GM18868 (cell line): ENCODE data around the gene FNDC3B.

ENCODE experiments used
- ATAC-seq: cut with Tn5 transposase; IDR thresholded peaks from one replicate; pipeline ENCODE4 v1.9.1; 2021; ENCODE audit warnings: mild to moderate bottlenecking, moderate library complexity; ENCODE audit not compliant: unreplicated experiment

The FNDC3B gene

GRCh38 chr3:172132721-172133311 is 93.4 kb downstream of the FNDC3B start:
- peak; percentile 31 for ATAC-seq

GRCh38 chr3:172133838-172134237 is 94.5 kb downstream of the FNDC3B start:
- ATAC-seq, result no peak

- peak; percentile 26 for ATAC-seq
These were observed 95.0 kb downstream of the FNDC3B start for GRCh38 chr3:172134352-172134751.

GRCh38 chr3:172135185-172135584 is 95.8 kb downstream of the FNDC3B start:
- no peak for ATAC-seq

- no peak for ATAC-seq
These were observed 96.4 kb downstream of the FNDC3B start for GRCh38 chr3:172135820-172136219.

GRCh38 chr3:172136330-172136729 is 97.0 kb downstream of the FNDC3B start:
- ATAC-seq, result no peak

- ATAC-seq, result no peak
These were observed 98.2 kb downstream of the FNDC3B start for GRCh38 chr3:172137287-172138192.

- no peak for ATAC-seq
These were observed 98.8 kb downstream of the FNDC3B start for GRCh38 chr3:172138193-172138537.

GRCh38 chr3:172138792-172139507 is 99.6 kb downstream of the FNDC3B start:
- ATAC-seq, result peak; percentile 61

GRCh38 chr3:172139528-172140276 is 100.3 kb downstream of the FNDC3B start:
- ATAC-seq, result no peak

GRCh38 chr3:172140499-172141391 is 101.4 kb downstream of the FNDC3B start:
- ATAC-seq, result no peak

GRCh38 chr3:172142051-172142863 is 102.9 kb downstream of the FNDC3B start:
- ATAC-seq, result peak; percentile 66

GRCh38 chr3:172142864-172143451 is 103.6 kb downstream of the FNDC3B start:
- ATAC-seq, result no peak

GRCh38 chr3:172143739-172144497 is 104.5 kb downstream of the FNDC3B start:
- no peak for ATAC-seq

GRCh38 chr3:172144601-172145000 is 105.2 kb downstream of the FNDC3B start:
- ATAC-seq, result no peak

GRCh38 chr3:172145031-172145686 is 105.8 kb downstream of the FNDC3B start:
- peak; percentile 45 for ATAC-seq

GRCh38 chr3:172146349-172146748 is 107.0 kb downstream of the FNDC3B start:
- ATAC-seq, result no peak
